ENCODE measurements around the gene PLA2G7.
"Not testable (repeated sequence)": the region's sequence is repeated elsewhere in the genome, so short reads cannot be mapped to it uniquely, and the experiment has no call there.

Gene PLA2G7

DNA sequence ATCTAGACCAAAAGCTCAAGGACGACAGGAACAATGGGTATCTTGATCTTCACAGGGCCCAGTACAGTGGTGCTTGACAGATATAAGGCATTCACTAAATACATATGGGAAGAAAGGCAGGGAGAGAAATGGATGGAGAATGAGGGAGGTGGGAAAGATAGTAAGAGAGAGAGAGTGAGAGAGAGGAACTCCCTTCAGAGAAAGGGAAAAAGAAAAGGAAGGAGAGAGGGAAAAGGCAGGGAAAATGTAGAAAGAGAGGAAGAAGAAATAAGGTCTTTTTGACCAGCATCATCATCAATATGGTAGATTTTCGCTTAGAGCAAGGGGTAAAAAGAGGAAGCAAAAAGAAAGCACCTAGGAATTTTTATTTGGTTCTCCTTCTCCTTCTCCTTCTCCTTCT is 10.8 kb upstream of the PLA2G7 start:
- Histone ChIP-seq H3K27me3 (no peaks in the 10 kb centered on the region), H3K27ac (no peak overlapping the region), H3K4me1 (ENCODE audit: control insufficient read depth in 1 of 2, insufficient read depth in 1 of 2, low read depth in 1 of 2, low read length in 1 of 2) (no peaks in the 10 kb centered on the region), H3K36me3 (no peaks in the 10 kb centered on the region), H3K4me3 (ENCODE audit: low read depth in 1 of 2, low read length in 1 of 2) (no peak overlapping the region), H3K9me3 (no peaks in the 10 kb centered on the region)
- TF ChIP-seq CTCF (IDR thresholded peaks at IDR 0.05) = no peak

DNA sequence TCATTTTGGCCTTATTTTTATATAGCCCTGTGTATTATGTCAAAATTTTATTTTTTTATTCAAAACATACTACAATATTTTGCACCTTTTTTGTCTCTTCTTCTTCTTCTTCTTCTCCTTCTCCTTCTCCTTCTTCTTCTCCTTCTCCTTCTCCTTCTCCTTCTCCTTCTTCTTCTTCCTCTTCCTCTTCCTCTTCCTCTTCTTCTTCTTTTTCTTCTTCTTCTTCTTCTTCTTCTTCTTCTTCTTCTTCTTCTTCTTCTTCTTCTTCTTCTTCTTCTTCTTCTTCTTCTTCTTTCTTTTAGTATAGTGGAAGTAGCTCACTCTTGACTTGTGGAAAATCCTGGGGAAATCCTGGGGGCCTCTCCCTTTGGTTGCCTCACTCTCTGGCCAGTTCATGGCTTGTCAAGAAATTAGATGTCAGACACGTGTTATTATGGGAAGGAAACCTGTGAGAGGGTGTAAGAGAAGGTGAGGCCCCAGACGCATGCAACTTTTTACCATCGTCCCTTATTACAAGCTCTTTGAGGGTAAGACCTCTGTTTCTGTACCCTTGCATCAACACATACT is 9.1 kb upstream of the PLA2G7 start:
- H3K27me3 ChIP-seq; H3K36me3 ChIP-seq; H3K9me3 ChIP-seq; H3K4me3 ChIP-seq (ENCODE audit: low read depth in 1 of 2, low read length in 1 of 2); H3K27ac ChIP-seq; H3K4me1 ChIP-seq (ENCODE audit: control insufficient read depth in 1 of 2, insufficient read depth in 1 of 2, low read depth in 1 of 2, low read length in 1 of 2): not testable (repeated sequence)

GRCh38 chr6:46743425-46744158 is 8.4 kb upstream of the PLA2G7 start:
- Histone ChIP-seq H3K4me3 (ENCODE audit: low read depth in 1 of 2, low read length in 1 of 2) (no peak overlapping the region), H3K9me3 (no peaks in the 10 kb centered on the region), H3K27me3 (peaks cover 2% of the 10 kb centered on the region), H3K36me3 (no peaks in the 10 kb centered on the region), H3K4me1 (ENCODE audit: control insufficient read depth in 1 of 2, insufficient read depth in 1 of 2, low read depth in 1 of 2, low read length in 1 of 2) (no peaks in the 10 kb centered on the region), H3K27ac (no peak overlapping the region)
- no peak for TF ChIP-seq CTCF (IDR thresholded peaks at IDR 0.05)

DNA sequence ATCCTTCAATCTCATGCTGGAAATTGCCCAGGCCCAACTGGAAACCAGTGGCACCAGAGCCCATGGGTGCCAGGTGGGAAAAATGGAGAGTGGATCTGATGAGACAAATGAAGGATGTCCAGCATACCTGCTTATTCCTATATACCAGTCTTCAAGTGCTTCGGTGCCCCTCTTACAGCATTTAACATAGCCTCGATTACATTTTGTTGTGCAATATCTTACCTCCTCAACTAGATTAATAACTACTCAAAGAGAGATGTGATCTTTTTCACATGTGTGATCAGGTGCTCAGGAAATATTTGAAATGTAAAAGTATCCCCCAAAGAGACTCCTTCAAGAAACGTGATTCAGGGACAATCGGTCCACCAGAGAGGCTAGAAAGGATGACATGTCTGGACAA is 6.7 kb upstream of the PLA2G7 start:
- no peak for TF ChIP-seq CTCF (IDR thresholded peaks at IDR 0.05)
- H3K4me1 ChIP-seq (ENCODE audit: control insufficient read depth in 1 of 2, insufficient read depth in 1 of 2, low read depth in 1 of 2, low read length in 1 of 2) = no peaks in the 10 kb centered on the region
- H3K27ac ChIP-seq = no peak overlapping the region
- H3K4me3 ChIP-seq (ENCODE audit: low read depth in 1 of 2, low read length in 1 of 2) = no peak overlapping the region
- H3K27me3 ChIP-seq = peaks cover 19% of the 10 kb centered on the region
- H3K9me3 ChIP-seq = no peaks in the 10 kb centered on the region
- no peaks in the 10 kb centered on the region for H3K36me3 ChIP-seq

GRCh38 chr6:46741482-46741881 is 6.3 kb upstream of the PLA2G7 start:
- Histone ChIP-seq H3K4me3 (ENCODE audit: low read depth in 1 of 2, low read length in 1 of 2) (no peak overlapping the region), H3K36me3 (no peaks in the 10 kb centered on the region), H3K27me3 (peaks cover 23% of the 10 kb centered on the region), H3K9me3 (no peaks in the 10 kb centered on the region), H3K27ac (no peak overlapping the region), H3K4me1 (ENCODE audit: control insufficient read depth in 1 of 2, insufficient read depth in 1 of 2, low read depth in 1 of 2, low read length in 1 of 2) (no peaks in the 10 kb centered on the region)
- no peak for TF ChIP-seq CTCF (IDR thresholded peaks at IDR 0.05)

GRCh38 chr6:46736906-46737305 is 1.7 kb upstream of the PLA2G7 start:
- Histone ChIP-seq H3K4me1 (ENCODE audit: control insufficient read depth in 1 of 2, insufficient read depth in 1 of 2, low read depth in 1 of 2, low read length in 1 of 2) (peaks cover 5 to 8% of the 10 kb centered on the region in 2 experiments), H3K27ac (no peak overlapping the region), H3K9me3 (no peaks in the 10 kb centered on the region), H3K36me3 (no peaks in the 10 kb centered on the region), H3K4me3 (ENCODE audit: low read depth in 1 of 2, low read length in 1 of 2) (no peak overlapping the region), H3K27me3 (peaks cover 69% of the 10 kb centered on the region)
- TF ChIP-seq CTCF (IDR thresholded peaks at IDR 0.05) = no peak

Data from neutrophil (primary cell).